ENCODE measurements around the gene XYLT1.

DNA sequence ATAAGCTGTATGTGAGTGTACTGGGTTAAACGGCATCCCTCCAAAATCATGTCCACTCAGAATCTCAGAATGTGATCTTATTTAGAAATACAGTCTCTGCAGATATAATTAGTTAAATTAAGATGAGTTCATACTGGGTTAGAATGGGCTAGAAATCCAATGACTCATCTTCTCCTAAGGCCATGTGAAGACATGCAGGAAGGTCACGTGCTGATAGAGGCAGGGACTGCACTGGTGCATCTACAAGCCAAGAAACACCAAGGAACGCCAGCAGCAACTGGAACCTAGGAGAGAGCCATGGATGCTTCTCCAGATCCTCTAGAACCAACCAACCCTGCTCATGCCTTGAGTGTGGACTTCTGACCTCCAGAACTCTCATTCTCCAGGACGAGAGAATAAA is 241.0 kb downstream of the XYLT1 start:
- TF ChIP-seq, protein P1, sequence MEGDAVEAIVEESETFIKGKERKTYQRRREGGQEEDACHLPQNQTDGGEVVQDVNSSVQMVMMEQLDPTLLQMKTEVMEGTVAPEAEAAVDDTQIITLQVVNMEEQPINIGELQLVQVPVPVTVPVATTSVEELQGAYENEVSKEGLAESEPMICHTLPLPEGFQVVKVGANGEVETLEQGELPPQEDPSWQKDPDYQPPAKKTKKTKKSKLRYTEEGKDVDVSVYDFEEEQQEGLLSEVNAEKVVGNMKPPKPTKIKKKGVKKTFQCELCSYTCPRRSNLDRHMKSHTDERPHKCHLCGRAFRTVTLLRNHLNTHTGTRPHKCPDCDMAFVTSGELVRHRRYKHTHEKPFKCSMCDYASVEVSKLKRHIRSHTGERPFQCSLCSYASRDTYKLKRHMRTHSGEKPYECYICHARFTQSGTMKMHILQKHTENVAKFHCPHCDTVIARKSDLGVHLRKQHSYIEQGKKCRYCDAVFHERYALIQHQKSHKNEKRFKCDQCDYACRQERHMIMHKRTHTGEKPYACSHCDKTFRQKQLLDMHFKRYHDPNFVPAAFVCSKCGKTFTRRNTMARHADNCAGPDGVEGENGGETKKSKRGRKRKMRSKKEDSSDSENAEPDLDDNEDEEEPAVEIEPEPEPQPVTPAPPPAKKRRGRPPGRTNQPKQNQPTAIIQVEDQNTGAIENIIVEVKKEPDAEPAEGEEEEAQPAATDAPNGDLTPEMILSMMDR (IDR thresholded peaks at IDR 0.05), result no peak
- no peak for TF ChIP-seq POLR2A (IDR thresholded peaks at IDR 0.05)

All from esophagus squamous epithelium (tissue), 4 donors.